HCT116 (cell line): ENCODE data around the gene TAF11L3. TPM values are rescaled to one million over a fixed set of nuclear protein-coding genes. Genes with fewer than 3 reads are reported as not detected.
"Not testable (repeated sequence)": the region's sequence is repeated elsewhere in the genome, so short reads cannot be mapped to it uniquely, and the experiment has no call there.

Experiments used
- ATAC-seq: fragments of 200-7000 bp; cut with Tn5 transposase; 2 replicates; pipeline ENCODE4 v1.9.1; 2020; ENCODE audit warnings: mild to moderate bottlenecking, moderate library complexity
- BruUV-seq: library from RNA; stranded (reverse); fragments of 400-500 nt; replicated peaks from 2 replicates; lab custom pipeline; 2021; lab: Mats Ljungman, UMichigan
- CTCF ChIA-PET: fragments of 300-600 bp; sonication (Branson Sonifier 250); formaldehyde crosslinking; loops from one replicate; lab custom pipeline; 2021; ENCODE audit warnings: antibody characterized with exemption; lab: Charles Lee
- POLR2A ChIA-PET: fragments of 300-600, 350-600 bp; sonication (Branson Sonifier 250); formaldehyde crosslinking; loops from one replicate; lab custom pipeline; 2021; ENCODE audit warnings: antibody characterized with exemption; lab: Charles Lee
- RAD21 ChIA-PET, 2 experiments: fragments of 300-600 bp; sonication (Branson Sonifier 250); formaldehyde crosslinking; loops; one replicate each; lab custom pipeline; 2023; ENCODE audit warnings: low total read pairs in 2 of 2; ENCODE audit not compliant: uncharacterized antibody in 2 of 2, unreplicated experiment in 2 of 2, low non-redundant PET in 1 of 2; lab: Charles Lee
- DNase-seq: peaks from one replicate; pipeline ENCODE4 v3.0.0-alpha.2; 2010; ENCODE audit warnings: low read depth, low spot score
- H2AFZ ChIP-seq: fragments of 200-600 bp; shearing (Covaris generic), sonication (generic); 2 replicates; pipeline ENCODE4 v1.6.1; 2017; ENCODE audit warnings: low read depth, mixed run types, mixed read lengths, antibody characterized with exemption, low read length; ENCODE audit not compliant: poor library complexity, severe bottlenecking
- H3K27ac ChIP-seq: 2 replicates; pipeline ENCODE4 v1.5.1; 2012; ENCODE audit warnings: low read depth, low read length
- H3K27me3 ChIP-seq: fragments of 200-600 bp; sonication (generic); 2 replicates; pipeline ENCODE4 v1.6.1; 2016; ENCODE audit warnings: mixed run types, low read length, mixed read lengths; ENCODE audit not compliant: insufficient read depth
- H3K36me3 ChIP-seq, 2 experiments: fragments of 200-500 bp in 1 of 2; fragments of 200-600 bp in 1 of 2; sonication (Bioruptor generic) in 1 of 2; sonication (generic) in 1 of 2; 2 replicates each; pipeline versions ENCODE4 v1.5.1 to v1.6.1; 2014 to 2016; ENCODE audit warnings: low read length in 2 of 2, inconsistent platforms in 1 of 2, mixed read lengths in 1 of 2, mixed run types in 1 of 2; ENCODE audit not compliant: insufficient read depth in 2 of 2, control insufficient read depth in 1 of 2
- H3K4me1 ChIP-seq, 2 experiments: fragments of 200-600 bp in 1 of 2; sonication (generic) in 1 of 2; 2 replicates each; pipeline versions ENCODE4 v1.5.1 to v1.6.1; 2012 to 2017; ENCODE audit warnings: low read length in 2 of 2, inconsistent platforms in 1 of 2, mild to moderate bottlenecking in 1 of 2, mixed read lengths in 1 of 2, mixed run types in 1 of 2, moderate library complexity in 1 of 2; ENCODE audit not compliant: insufficient read depth in 2 of 2, control insufficient read depth in 1 of 2
- H3K4me2 ChIP-seq: fragments of 200-600 bp; sonication (generic); 2 replicates; pipeline ENCODE4 v1.6.1; 2017; ENCODE audit warnings: mixed run types, low read length, mixed read lengths
- H3K4me3 ChIP-seq, 2 experiments: fragments of 200-600 bp in 1 of 2; sonication (generic) in 1 of 2; replicated peaks in 1 of 2; 2 replicates each; pipeline ENCODE4 v1.5.1; 2011 to 2016; ENCODE audit warnings: low read length in 2 of 2, control low read depth in 1 of 2, low read depth in 1 of 2, mild to moderate bottlenecking in 1 of 2, mixed read lengths in 1 of 2, mixed run types in 1 of 2
- H3K79me2 ChIP-seq: fragments of 200-600 bp; sonication (generic); 2 replicates; pipeline ENCODE4 v1.6.1; 2017; ENCODE audit warnings: mild to moderate bottlenecking, mixed run types, low read length, moderate library complexity, mixed read lengths; ENCODE audit not compliant: insufficient read depth
- H3K9ac ChIP-seq: fragments of 200-600 bp; sonication (generic); 2 replicates; pipeline ENCODE4 v1.6.1; 2016; ENCODE audit warnings: low read length, mixed read lengths
- H3K9me2 ChIP-seq: fragments of 200-600 bp; sonication (generic), shearing (Covaris generic); 2 replicates; pipeline ENCODE4 v1.6.1; 2017; ENCODE audit warnings: mixed run types, mild to moderate bottlenecking, moderate library complexity; ENCODE audit not compliant: insufficient read depth
- H3K9me3 ChIP-seq, 2 experiments: fragments of 200-500 bp in 1 of 2; fragments of 200-600 bp in 1 of 2; sonication (Bioruptor generic) in 1 of 2; sonication (generic) in 1 of 2; 2 replicates each; pipeline ENCODE4 v1.6.1; 2014 to 2017; ENCODE audit warnings: low read length in 2 of 2, mixed read lengths in 2 of 2, inconsistent platforms in 1 of 2, low read depth in 1 of 2, mild to moderate bottlenecking in 1 of 2, mixed run types in 1 of 2, moderate library complexity in 1 of 2; ENCODE audit not compliant: control insufficient read depth in 1 of 2, insufficient read depth in 1 of 2
- H4K20me1 ChIP-seq: fragments of 200-600 bp; sonication (generic), shearing (Covaris generic); 2 replicates; pipeline ENCODE4 v1.6.1; 2017; ENCODE audit warnings: mixed run types, mild to moderate bottlenecking, moderate library complexity; ENCODE audit not compliant: insufficient read depth
- ATF3 ChIP-seq: IDR thresholded peaks from 2 replicates; pipeline ENCODE4 v1.6.1; 2012
- CBX3 ChIP-seq: IDR thresholded peaks from 2 replicates; pipeline ENCODE4 v1.6.1; 2012; ENCODE audit warnings: low read depth
- CEBPB ChIP-seq: IDR thresholded peaks from 2 replicates; pipeline ENCODE4 v1.6.1; 2012; ENCODE audit warnings: low read depth
- CTCF ChIP-seq, 3 experiments: fragments of 200-600 bp in 1 of 3; sonication (generic) in 1 of 3; IDR thresholded peaks in 2 of 3; conservative IDR thresholded peaks in 1 of 3; 2 replicates each; pipeline ENCODE4 v1.5.1; 2012 to 2017; ENCODE audit warnings: low read depth in 2 of 3, low read length in 2 of 3, antibody characterized with exemption in 1 of 3, borderline replicate concordance in 1 of 3, control low read depth in 1 of 3, mild to moderate bottlenecking in 1 of 3, mixed read lengths in 1 of 3, mixed run types in 1 of 3, moderate library complexity in 1 of 3; ENCODE audit not compliant: insufficient read depth in 1 of 3
- EGR1 ChIP-seq: IDR thresholded peaks from 2 replicates; pipeline ENCODE4 v1.6.1; 2012; ENCODE audit warnings: low read depth
- EZH2phosphoT487 ChIP-seq: fragments of 200-600 bp; IDR thresholded peaks from 2 replicates; pipeline ENCODE4 v1.6.1; 2018; ENCODE audit warnings: antibody characterized with exemption, borderline replicate concordance
- FOSL1 ChIP-seq: IDR thresholded peaks from 2 replicates; pipeline ENCODE4 v1.6.1; 2012; ENCODE audit warnings: low read depth
- JUND ChIP-seq: IDR thresholded peaks from 2 replicates; pipeline ENCODE4 v1.6.1; 2012
- MAX ChIP-seq: IDR thresholded peaks from 2 replicates; pipeline ENCODE4 v1.6.1; 2012
- RAD21 ChIP-seq: IDR thresholded peaks from 2 replicates; pipeline ENCODE4 v1.6.1; 2012; ENCODE audit warnings: low read depth, mild to moderate bottlenecking
- REST ChIP-seq: IDR thresholded peaks from 2 replicates; pipeline ENCODE4 v1.6.1; 2012; ENCODE audit warnings: low read depth
- SP1 ChIP-seq: IDR thresholded peaks from 2 replicates; pipeline ENCODE4 v1.6.1; 2012; ENCODE audit warnings: low read depth
- SRF ChIP-seq: IDR thresholded peaks from 2 replicates; pipeline ENCODE4 v1.6.1; 2012; ENCODE audit warnings: low read depth
- TCF7L2 ChIP-seq: IDR thresholded peaks from 2 replicates; pipeline ENCODE4 v1.7.0; 2011; ENCODE audit warnings: borderline replicate concordance, inconsistent platforms; ENCODE audit not compliant: insufficient read depth, insufficient read length; ENCODE audit errors: extremely low read depth
- YY1 ChIP-seq: IDR thresholded peaks from 2 replicates; pipeline ENCODE4 v1.6.1; 2011; ENCODE audit warnings: low read length, low read depth, moderate library complexity, mild to moderate bottlenecking; ENCODE audit not compliant: insufficient replicate concordance; ENCODE audit errors: extremely low read depth
- intact Hi-C: fragments of 100-400 bp; cut with micrococcal nuclease; formaldehyde crosslinking; loops from 2 replicates; pipeline ENCODE4 v1.10.0; 2022
- total RNA-seq: library from RNA; stranded (reverse); gene quantifications from one replicate; pipeline ENCODE4 v1.2.1, GENCODE V29; 2021; ENCODE audit not compliant: unreplicated experiment

TAF11L3 gene
- total RNA-seq, 1 experiment from 2014 or later = not detected

- H3K9me3 ChIP-seq = no peaks in the 10 kb centered on the region; a peak in 1 of 4 replicates
- ATAC-seq (no peak), DNase-seq (no peak)
- no peaks in the 10 kb centered on the region for H4K20me1 ChIP-seq
- no peaks in the 10 kb centered on the region for H3K79me2 ChIP-seq
- H3K36me3 ChIP-seq = no peaks in the 10 kb centered on the region
- H3K9ac ChIP-seq = no peak overlapping the region
- ChIA-PET RAD21 (no interaction called here), POLR2A (no interaction called here), CTCF (no interaction called here)
- no TSS peak for BruUV-seq
- no peak for TF ChIP-seq CEBPB
- no peak for TF ChIP-seq EZH2phosphoT487
- TF ChIP-seq ATF3 = no peak
- no peak for TF ChIP-seq RAD21
- no peak for TF ChIP-seq YY1
- TF ChIP-seq CTCF (IDR thresholded peaks at IDR 0.05 in 2 of 3, conservative IDR thresholded peaks at IDR 0.05 in 1 of 3; ENCODE audit: borderline replicate concordance in 1 of 3, insufficient read depth in 1 of 3, low read depth in 2 of 3, low read length in 2 of 3) = no peak
- TF ChIP-seq REST = no peak
- TF ChIP-seq TCF7L2 = no peak
- no peak for TF ChIP-seq SRF
- no peak for TF ChIP-seq MAX
- TF ChIP-seq SP1 = no peak
- TF ChIP-seq FOSL1 = no peak
- no peak for TF ChIP-seq JUND
- no peak for TF ChIP-seq CBX3
- no peak for TF ChIP-seq EGR1
- H3K4me3 ChIP-seq = no peak overlapping the region
- H2AFZ ChIP-seq = no peak overlapping the region
- no peaks in the 10 kb centered on the region for H3K9me2 ChIP-seq
- intact Hi-C loops = no loop called here
- H3K27me3 ChIP-seq = no peaks in the 10 kb centered on the region
- H3K4me2 ChIP-seq = no peak overlapping the region
- no peaks in the 10 kb centered on the region for H3K4me1 ChIP-seq
- no peak overlapping the region for H3K27ac ChIP-seq
Measured at GRCh38 chr5:17511775-17512325, 6.3 kb upstream of the TAF11L3 start.

GRCh38 chr5:17517526-17517925, 641 bp upstream of the TAF11L3 start:
- BruUV-seq, H3K4me1 ChIP-seq, RAD21 ChIA-PET, H3K27me3 ChIP-seq, H3K9me2 ChIP-seq, H3K36me3 ChIP-seq, H3K9ac ChIP-seq, ATAC-seq, H3K9me3 ChIP-seq, intact Hi-C loops, DNase-seq, POLR2A ChIA-PET, H3K79me2 ChIP-seq, H3K27ac ChIP-seq, CTCF ChIA-PET, H2AFZ ChIP-seq, H3K4me2 ChIP-seq, H4K20me1 ChIP-seq, H3K4me3 ChIP-seq: not testable (repeated sequence)
